IPS-15b (cell line): ENCODE measurements around the gene PRDM16.
"Not testable (repeated sequence)": the region's sequence is repeated elsewhere in the genome, so short reads cannot be mapped to it uniquely, and the experiment has no call there.

Experiments used
- H3K27me3 ChIP-seq: one replicate; pipeline ENCODE4 v1.6.1; 2013; ENCODE audit warnings: low read length; ENCODE audit not compliant: control insufficient read depth, insufficient read depth
- H3K36me3 ChIP-seq: one replicate; pipeline ENCODE4 v1.6.1; 2013; ENCODE audit warnings: low read length; ENCODE audit not compliant: control insufficient read depth, insufficient read depth
- H3K4me1 ChIP-seq: one replicate; pipeline ENCODE4 v1.6.1; 2013; ENCODE audit warnings: mild to moderate bottlenecking, low read length; ENCODE audit not compliant: control insufficient read depth, insufficient read depth
- H3K4me3 ChIP-seq: one replicate; pipeline ENCODE4 v1.5.1; 2013; ENCODE audit warnings: low read depth, low read length
- H3K9ac ChIP-seq: one replicate; pipeline ENCODE4 v1.6.1; 2013; ENCODE audit warnings: low read depth, mild to moderate bottlenecking, low read length
- H3K9me3 ChIP-seq: one replicate; pipeline ENCODE4 v1.6.1; 2013; ENCODE audit warnings: mild to moderate bottlenecking, low read length; ENCODE audit not compliant: control insufficient read depth, insufficient read depth

The PRDM16 gene

GRCh38 chr1:3233031-3233430 lies 164.0 kb downstream of the PRDM16 start:
- no peaks in the 10 kb centered on the region for H3K27me3 ChIP-seq
- H3K36me3 ChIP-seq = no peaks in the 10 kb centered on the region
- no peaks in the 10 kb centered on the region for H3K4me1 ChIP-seq
- H3K9me3 ChIP-seq = no peaks in the 10 kb centered on the region
- H3K9ac ChIP-seq = no peak overlapping the region
- H3K4me3 ChIP-seq = no peak overlapping the region

- Histone ChIP-seq H3K9me3 (no peaks in the 10 kb centered on the region), H3K27me3 (no peaks in the 10 kb centered on the region), H3K9ac (no peak overlapping the region), H3K4me3 (no peak overlapping the region), H3K4me1 (no peaks in the 10 kb centered on the region), H3K36me3 (no peaks in the 10 kb centered on the region)
These were observed 164.5 kb downstream of the PRDM16 start for GRCh38 chr1:3233551-3233950.

- H3K27me3 ChIP-seq = no peaks in the 10 kb centered on the region
- H3K36me3 ChIP-seq = no peaks in the 10 kb centered on the region
- no peaks in the 10 kb centered on the region for H3K9me3 ChIP-seq
- no peaks in the 10 kb centered on the region for H3K4me1 ChIP-seq
- no peak overlapping the region for H3K9ac ChIP-seq
- H3K4me3 ChIP-seq = no peak overlapping the region
These were observed 165.3 kb downstream of the PRDM16 start for GRCh38 chr1:3234281-3234680.

DNA sequence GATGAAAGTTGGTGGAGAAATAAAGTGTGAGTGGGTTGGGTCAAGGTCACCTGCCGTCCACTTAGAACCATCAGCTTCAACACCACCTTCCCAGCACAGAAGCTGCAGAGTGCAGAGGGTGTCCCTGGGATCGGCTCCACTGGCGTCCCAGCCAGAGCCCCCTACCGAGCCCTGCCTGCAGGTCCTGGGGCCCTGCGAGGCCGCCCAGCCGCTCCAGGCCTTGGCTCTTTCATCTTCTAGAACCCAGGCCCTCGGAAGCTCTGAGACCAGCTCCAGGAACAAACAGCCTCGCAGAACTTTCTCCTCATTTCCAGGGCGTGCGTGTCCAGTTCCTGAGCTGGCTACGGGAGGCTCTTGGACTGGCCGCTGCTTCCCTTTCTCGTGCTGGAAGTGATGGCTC lies 166.0 kb downstream of the PRDM16 start:
- Histone ChIP-seq H3K9me3 (no peaks in the 10 kb centered on the region), H3K9ac (no peak overlapping the region), H3K27me3 (no peaks in the 10 kb centered on the region), H3K4me3 (no peak overlapping the region), H3K36me3 (no peaks in the 10 kb centered on the region), H3K4me1 (no peaks in the 10 kb centered on the region)

GRCh38 chr1:3235496-3235895 lies 166.5 kb downstream of the PRDM16 start:
- Histone ChIP-seq H3K36me3 (no peaks in the 10 kb centered on the region), H3K27me3 (no peaks in the 10 kb centered on the region), H3K4me3 (no peak overlapping the region), H3K4me1 (no peaks in the 10 kb centered on the region), H3K9me3 (no peaks in the 10 kb centered on the region), H3K9ac (no peak overlapping the region)

DNA sequence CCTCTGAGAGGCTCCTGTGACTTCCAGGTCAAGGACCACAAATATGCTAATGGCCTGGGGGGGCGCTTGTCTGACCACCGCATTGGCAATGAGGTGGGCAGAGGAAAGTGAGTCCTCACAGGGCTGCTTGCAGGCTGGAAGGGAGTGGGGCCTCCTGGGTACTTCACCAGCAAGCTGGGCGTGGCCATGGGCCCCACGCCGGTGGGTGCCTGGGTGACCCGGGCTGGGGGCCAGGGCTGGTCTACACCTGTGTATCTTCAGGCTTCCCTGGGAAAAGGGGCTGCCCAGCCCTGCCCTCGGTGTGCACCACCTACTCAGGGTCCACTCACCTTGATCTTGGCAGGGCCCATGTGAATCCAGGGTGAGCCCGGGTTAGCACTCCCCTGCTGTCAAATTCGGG lies 167.4 kb downstream of the PRDM16 start:
- Histone ChIP-seq H3K27me3 (no peaks in the 10 kb centered on the region), H3K36me3 (no peaks in the 10 kb centered on the region), H3K9ac (no peak overlapping the region)

DNA sequence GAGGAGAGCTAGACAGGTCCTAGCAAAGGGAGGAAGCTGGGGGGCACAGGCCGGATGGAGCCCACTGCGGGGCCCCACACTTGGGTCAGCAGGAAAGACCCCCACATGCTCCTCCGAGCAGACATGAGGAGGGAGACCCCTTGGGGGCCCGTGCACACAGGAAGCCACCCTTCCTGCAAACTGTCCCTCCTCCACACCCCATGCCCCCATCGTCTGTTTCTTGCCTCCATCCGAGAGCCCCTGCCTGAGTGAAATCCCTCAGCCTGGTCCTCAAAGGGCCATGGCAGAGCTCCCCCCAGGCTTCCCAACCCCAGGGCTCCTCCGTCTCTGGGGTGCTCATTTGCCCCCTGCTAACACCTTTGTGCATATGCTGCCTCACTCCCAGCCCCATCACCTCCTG lies 168.0 kb downstream of the PRDM16 start:
- Histone ChIP-seq H3K4me1 (no peaks in the 10 kb centered on the region), H3K9ac (no peak overlapping the region), H3K36me3 (no peaks in the 10 kb centered on the region), H3K4me3 (no peak overlapping the region), H3K27me3 (no peaks in the 10 kb centered on the region), H3K9me3 (no peaks in the 10 kb centered on the region)

More for the DNA sequence above, 167.4 kb downstream of the PRDM16 start:
- Histone ChIP-seq H3K4me1 (no peaks in the 10 kb centered on the region), H3K9me3 (no peaks in the 10 kb centered on the region), H3K4me3 (no peak overlapping the region)

DNA sequence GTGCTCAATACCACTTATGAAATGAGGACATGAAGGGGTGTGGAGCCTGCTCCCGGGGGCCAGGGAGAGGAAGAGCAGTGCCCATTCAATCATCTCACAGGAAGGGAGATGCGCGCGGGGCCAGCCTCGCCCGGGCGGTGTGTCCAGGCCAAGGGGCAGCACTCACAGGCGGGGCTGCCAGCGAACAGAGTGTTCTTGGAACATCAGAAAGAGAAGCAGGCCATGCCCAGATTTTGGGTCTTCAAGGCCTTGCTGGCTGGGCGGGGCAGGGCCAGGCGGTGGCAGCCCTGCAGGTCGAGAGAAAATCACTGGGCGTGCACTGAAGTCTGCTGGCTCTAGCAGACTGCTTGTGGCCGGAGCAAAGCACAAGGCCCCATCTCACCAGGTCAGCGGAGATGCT lies 168.6 kb downstream of the PRDM16 start:
- Histone ChIP-seq H3K9ac (no peak overlapping the region), H3K4me1 (no peaks in the 10 kb centered on the region), H3K4me3 (no peak overlapping the region), H3K9me3 (no peaks in the 10 kb centered on the region), H3K36me3 (no peaks in the 10 kb centered on the region), H3K27me3 (no peaks in the 10 kb centered on the region)

GRCh38 chr1:3237994-3238702 lies 169.1 kb downstream of the PRDM16 start:
- H3K27me3 ChIP-seq = no peaks in the 10 kb centered on the region

DNA sequence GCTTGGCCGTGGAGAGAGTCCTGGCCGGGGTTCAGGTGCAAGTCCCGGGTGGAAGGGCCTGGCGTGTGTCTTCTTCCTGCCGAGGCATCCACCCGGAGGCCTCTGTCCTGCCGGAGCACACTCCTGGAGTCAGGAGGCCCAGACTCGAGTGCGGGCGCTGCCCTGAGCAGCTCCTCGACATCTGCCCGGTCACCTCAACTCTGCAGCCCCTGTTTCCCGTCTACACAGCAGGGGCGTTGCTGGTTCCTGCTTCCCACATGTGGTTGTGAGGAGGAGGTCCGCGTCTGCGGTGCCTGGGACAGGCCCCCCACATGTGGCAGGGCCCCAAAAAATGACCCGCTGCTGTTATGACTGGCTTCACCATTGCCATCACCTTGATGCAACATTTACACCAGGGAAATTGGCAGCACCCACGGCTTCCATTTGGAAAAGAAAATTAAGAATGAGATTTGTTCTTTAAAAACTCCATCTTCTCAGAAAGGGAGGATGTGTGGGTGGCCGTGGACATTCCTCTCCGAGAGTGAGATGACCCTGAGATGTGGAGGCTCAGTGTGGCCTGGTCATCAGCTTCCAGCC lies 169.8 kb downstream of the PRDM16 start:
- Histone ChIP-seq H3K4me1 (no peaks in the 10 kb centered on the region), H3K36me3 (no peaks in the 10 kb centered on the region), H3K4me3 (no peak overlapping the region), H3K27me3 (no peaks in the 10 kb centered on the region), H3K9me3 (no peaks in the 10 kb centered on the region), H3K9ac (no peak overlapping the region)

More at GRCh38 chr1:3237994-3238702, 169.1 kb downstream of the PRDM16 start:
- H3K4me3 ChIP-seq = no peak overlapping the region
- H3K9me3 ChIP-seq = no peaks in the 10 kb centered on the region
- no peaks in the 10 kb centered on the region for H3K4me1 ChIP-seq
- H3K9ac ChIP-seq = no peak overlapping the region
- no peaks in the 10 kb centered on the region for H3K36me3 ChIP-seq

- not testable (repeated sequence) for H3K9me3 ChIP-seq, H3K4me3 ChIP-seq, H3K27me3 ChIP-seq, H3K9ac ChIP-seq, H3K4me1 ChIP-seq, H3K36me3 ChIP-seq
These were observed 171.0 kb downstream of the PRDM16 start for GRCh38 chr1:3239991-3240390.

- no peak overlapping the region for H3K4me3 ChIP-seq
- H3K9ac ChIP-seq = no peak overlapping the region
- H3K9me3 ChIP-seq = no peaks in the 10 kb centered on the region
- H3K4me1 ChIP-seq = no peaks in the 10 kb centered on the region
- no peaks in the 10 kb centered on the region for H3K27me3 ChIP-seq
- H3K36me3 ChIP-seq = no peaks in the 10 kb centered on the region
These were observed 171.7 kb downstream of the PRDM16 start for GRCh38 chr1:3240524-3241235.
